DND-41 (cell line): ENCODE results near the gene BPIFB1.

ENCODE experiments used
- ATAC-seq: fragments of 200-7000 bp; cut with Tn5 transposase; 3 replicates; pipeline ENCODE4 v1.9.1; 2021; ENCODE audit warnings: low read depth; ENCODE audit not compliant: insufficient read depth
- DNase-seq: peaks from one replicate; pipeline ENCODE4 v3.0.0-alpha.2; 2020
- H2AFZ ChIP-seq: 2 replicates; pipeline ENCODE4 v1.6.0; 2012; ENCODE audit warnings: low read depth, low read length
- H3K27ac ChIP-seq: 2 replicates; pipeline ENCODE4 v1.5.1; 2012; ENCODE audit warnings: low read length, inconsistent platforms
- H3K27me3 ChIP-seq: fragments of 200-600 bp; sonication (generic); 2 replicates; pipeline ENCODE4 v1.6.0; 2012; ENCODE audit warnings: low read length, mild to moderate bottlenecking, inconsistent platforms; ENCODE audit not compliant: insufficient read depth, poor library complexity
- H3K36me3 ChIP-seq: 2 replicates; pipeline ENCODE4 v1.5.1; 2012; ENCODE audit warnings: low read length, inconsistent platforms; ENCODE audit not compliant: insufficient read depth
- H3K4me1 ChIP-seq: 2 replicates; pipeline ENCODE4 v1.5.1; 2012; ENCODE audit warnings: mild to moderate bottlenecking, low read length; ENCODE audit not compliant: insufficient read depth
- H3K4me2 ChIP-seq: 2 replicates; pipeline ENCODE4 v1.6.0; 2012; ENCODE audit warnings: mild to moderate bottlenecking, moderate library complexity, low read length, inconsistent platforms; ENCODE audit not compliant: insufficient read depth
- H3K4me3 ChIP-seq, 2 experiments: fragments of 200-600 bp in 1 of 2; shearing (Covaris generic) in 1 of 2; 2 replicates each; pipeline ENCODE4 v1.5.1; 2012 to 2016; ENCODE audit warnings: inconsistent platforms in 2 of 2, low read length in 2 of 2, mild to moderate bottlenecking in 2 of 2, low read depth in 1 of 2, moderate library complexity in 1 of 2
- H3K79me2 ChIP-seq: 2 replicates; pipeline ENCODE4 v1.6.0; 2012; ENCODE audit warnings: low read length, inconsistent platforms; ENCODE audit not compliant: insufficient read depth
- H3K9ac ChIP-seq: 2 replicates; pipeline ENCODE4 v1.6.0; 2012; ENCODE audit warnings: low read depth, mild to moderate bottlenecking, inconsistent platforms, low read length, moderate library complexity
- H3K9me3 ChIP-seq: 2 replicates; pipeline ENCODE4 v1.5.1; 2012; ENCODE audit warnings: low read length, moderate library complexity, mild to moderate bottlenecking, inconsistent platforms; ENCODE audit not compliant: insufficient read depth, severe bottlenecking
- H4K20me1 ChIP-seq: 2 replicates; pipeline ENCODE4 v1.6.0; 2012; ENCODE audit warnings: low read length; ENCODE audit not compliant: insufficient read depth
- CTCF ChIP-seq: IDR thresholded peaks from 2 replicates; pipeline ENCODE4 v1.5.1; 2012; ENCODE audit warnings: borderline replicate concordance, low read length, moderate library complexity, mild to moderate bottlenecking; ENCODE audit not compliant: poor library complexity, severe bottlenecking; ENCODE audit errors: extremely low read depth
- EZH2 ChIP-seq: IDR thresholded peaks from 3 replicates; pipeline ENCODE4 v1.6.1; 2012; ENCODE audit warnings: borderline replicate concordance, low read depth, mild to moderate bottlenecking, moderate library complexity, low read length, inconsistent platforms; ENCODE audit not compliant: severe bottlenecking

BPIFB1 gene

GRCh38 chr20:33280775-33281174 is 2.2 kb upstream of the BPIFB1 start:
- H3K9me3 ChIP-seq = no peaks in the 10 kb centered on the region

GRCh38 chr20:33281550-33282146 is 1.4 kb upstream of the BPIFB1 start:
- no peak overlapping the region for H3K4me3 ChIP-seq
- H3K27ac ChIP-seq = no peak overlapping the region
- no peaks in the 10 kb centered on the region for H3K36me3 ChIP-seq
- no peak overlapping the region for H2AFZ ChIP-seq
- no peak overlapping the region for H3K4me2 ChIP-seq
- no peak overlapping the region for H3K9ac ChIP-seq
- H3K79me2 ChIP-seq = no peaks in the 10 kb centered on the region
- H4K20me1 ChIP-seq = no peaks in the 10 kb centered on the region
- peaks cover 30% of the 10 kb centered on the region for H3K27me3 ChIP-seq
- TF ChIP-seq CTCF (no peak), EZH2 (no peak)
- no peak for ATAC-seq
- H3K9me3 ChIP-seq = no peaks in the 10 kb centered on the region
- DNase-seq = no peak
- H3K4me1 ChIP-seq = no peaks in the 10 kb centered on the region

More at GRCh38 chr20:33280775-33281174, 2.2 kb upstream of the BPIFB1 start:
- Histone ChIP-seq H3K4me1 (no peaks in the 10 kb centered on the region), H3K4me2 (no peak overlapping the region), H2AFZ (no peak overlapping the region), H3K4me3 (no peak overlapping the region), H3K36me3 (no peaks in the 10 kb centered on the region), H3K27me3 (peaks cover 26% of the 10 kb centered on the region), H3K27ac (no peak overlapping the region), H3K79me2 (no peaks in the 10 kb centered on the region), H3K9ac (no peak overlapping the region), H4K20me1 (no peaks in the 10 kb centered on the region)
- no peak for TF ChIP-seq CTCF
- no peak for TF ChIP-seq EZH2
- ATAC-seq (no peak), DNase-seq (no peak)

- ATAC-seq (no peak), DNase-seq (no peak)
- no peaks in the 10 kb centered on the region for H3K36me3 ChIP-seq
- TF ChIP-seq CTCF (no peak), EZH2 (no peak)
- H3K9ac ChIP-seq = no peak overlapping the region
- H3K4me2 ChIP-seq = no peak overlapping the region
- H3K9me3 ChIP-seq = no peaks in the 10 kb centered on the region
- H3K27me3 ChIP-seq = peaks cover 37% of the 10 kb centered on the region
- no peak overlapping the region for H3K27ac ChIP-seq
- no peak overlapping the region for H3K4me3 ChIP-seq
- H3K4me1 ChIP-seq = no peaks in the 10 kb centered on the region
- H4K20me1 ChIP-seq = no peaks in the 10 kb centered on the region
- no peaks in the 10 kb centered on the region for H3K79me2 ChIP-seq
- no peak overlapping the region for H2AFZ ChIP-seq
Measured at GRCh38 chr20:33282196-33282934, 649 bp upstream of the BPIFB1 start.
